Measurements from ENCODE around the gene TAF11L6. TPM values are rescaled to one million over a fixed set of nuclear protein-coding genes. Genes with fewer than 3 reads are reported as not detected.

Gene TAF11L6
- total and polyA plus RNA-seq, 2 donors (not counting 3 experiments of a cell fraction or from before 2014, with no cell fraction given), result not detected

- Histone ChIP-seq H3K4me2 (ENCODE audit: insufficient read depth, low read length) (no peak overlapping the region), H3K36me3 (ENCODE audit: control insufficient read depth in 2 of 2, extremely low read depth in 1 of 2, insufficient read depth in 2 of 2, low read length in 2 of 2) (no peaks in the 10 kb centered on the region), H2AFZ (ENCODE audit: low read depth, low read length) (no peak overlapping the region), H3K4me3 (replicated peaks in 1 of 3; ENCODE audit: insufficient read depth in 1 of 3, low read depth in 1 of 3, low read length in 3 of 3) (no peak overlapping the region), H3K9ac (replicated peaks; ENCODE audit: extremely low read depth, insufficient read depth, low read length) (no peak overlapping the region), H3K27me3 (ENCODE audit: control insufficient read depth in 2 of 2, insufficient read depth in 2 of 2, low read length in 2 of 2) (no peaks in the 10 kb centered on the region), H3K4me1 (ENCODE audit: control insufficient read depth, extremely low read depth, insufficient read depth, low read length) (no peaks in the 10 kb centered on the region), H4K20me1 (replicated peaks; ENCODE audit: control insufficient read depth, extremely low read depth, insufficient read depth, low read length) (no peaks in the 10 kb centered on the region), H3K79me2 (ENCODE audit: control insufficient read depth, insufficient read depth, low read length) (no peaks in the 10 kb centered on the region), H3K27ac (ENCODE audit: insufficient read depth, low read depth, low read length) (no peak overlapping the region), H3K9me1 (replicated peaks; ENCODE audit: control insufficient read depth, extremely low read depth, insufficient read depth, low read length) (no peaks in the 10 kb centered on the region), H3K9me3 (replicated peaks; ENCODE audit: control insufficient read depth, insufficient read depth, low read length) (no peaks in the 10 kb centered on the region)
- CTCF ChIA-PET, result no interaction called here
- TF ChIP-seq MYC (IDR thresholded peaks at IDR 0.05; ENCODE audit: low read depth, low read length) (no peak), POLR2AphosphoS5 (IDR thresholded peaks at IDR 0.05; ENCODE audit: insufficient read depth, low read depth, low read length) (no peak), EZH2 (IDR thresholded peaks at IDR 0.05; ENCODE audit: borderline replicate concordance, low read depth, low read length, severe bottlenecking) (no peak), CTCF (IDR thresholded peaks at IDR 0.05; ENCODE audit: extremely low read depth in 1 of 2, insufficient read depth in 1 of 2, low read depth in 1 of 2, low read length in 2 of 2) (no peak), JUN (IDR thresholded peaks at IDR 0.05; ENCODE audit: borderline replicate concordance, insufficient read depth, insufficient read length, low read depth) (no peak), FOS (IDR thresholded peaks at IDR 0.05; ENCODE audit: borderline replicate concordance, insufficient read depth, low read length) (no peak), POLR2A (IDR thresholded peaks at IDR 0.05; ENCODE audit: low read depth, low read length) (no peak), GATA2 (IDR thresholded peaks at IDR 0.05; ENCODE audit: insufficient read depth, insufficient read length, low read depth, low read length) (no peak), MAX (IDR thresholded peaks at IDR 0.05; ENCODE audit: insufficient read depth, insufficient read length) (no peak)
- DNase-seq (ENCODE audit: low read depth, low spot score) (no peak), FAIRE-seq (no peak)
- BruUV-seq (replicated peaks), result no TSS peak
- dilution Hi-C loops (cut with MboI; ENCODE audit: extremely low pct_ligation_motif_present, low sequenced_read_pairs), result no loop called here
- POLR2A ChIA-PET, result no interaction called here
- intact Hi-C loops (cut with micrococcal nuclease), result no loop called here
Observed at GRCh38 chr5:17492770-17493169, 35.7 kb upstream of the TAF11L6 start.
